GM12874 (cell line): Measurements from ENCODE around the gene TMOD2.

Experiments used
- CTCF ChIP-seq: IDR thresholded peaks from 2 replicates; pipeline ENCODE4 v1.5.1; 2011; ENCODE audit warnings: low read depth, mild to moderate bottlenecking, control low read depth, low read length, moderate library complexity; ENCODE audit not compliant: insufficient read depth

The TMOD2 gene

GRCh38 chr15:51809457-51809856 lies 58.1 kb downstream of the TMOD2 start:
- TF ChIP-seq CTCF = no peak

DNA sequence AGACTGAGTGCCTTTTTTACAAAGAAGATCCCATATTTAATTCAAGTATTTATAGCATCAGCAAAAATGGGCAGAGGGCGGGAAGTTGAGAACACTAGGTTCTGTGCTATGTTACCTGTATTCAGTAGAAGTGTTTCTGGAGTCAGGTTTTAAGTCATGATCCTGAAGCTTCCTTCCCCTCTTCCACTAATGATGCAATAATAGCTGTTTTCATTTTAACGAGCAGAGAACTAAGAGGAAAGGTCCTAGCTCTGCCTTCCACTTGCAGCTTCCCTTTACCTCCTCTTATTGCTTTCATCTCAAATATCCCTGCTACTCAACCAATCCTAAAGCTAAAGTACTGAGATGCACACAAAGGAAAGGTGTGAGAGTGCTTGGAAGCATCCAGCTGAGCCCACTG lies 61.2 kb downstream of the TMOD2 start:
- no peak for TF ChIP-seq CTCF

DNA sequence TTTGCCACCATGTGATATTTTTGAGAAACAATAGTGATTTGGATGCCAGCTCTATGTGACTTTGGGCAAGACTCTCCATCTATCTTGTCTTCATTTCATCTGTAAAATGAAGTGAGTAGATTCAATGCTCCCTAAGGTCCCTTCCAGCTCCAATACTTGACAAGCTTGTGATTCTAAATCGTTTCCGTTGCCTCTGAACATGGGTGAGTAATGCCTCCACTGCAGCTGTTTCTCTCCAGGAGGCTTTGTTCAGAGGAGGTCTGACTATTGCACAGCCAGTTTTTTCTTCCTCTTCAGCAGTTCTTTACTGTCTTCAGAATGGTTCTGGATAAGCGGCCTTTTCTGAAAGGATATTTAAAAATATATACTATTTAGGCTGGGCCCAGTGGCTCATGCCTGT lies 63.2 kb downstream of the TMOD2 start:
- TF ChIP-seq CTCF = no peak

- no peak for TF ChIP-seq CTCF
These were observed 65.2 kb downstream of the TMOD2 start for GRCh38 chr15:51816611-51817010.

DNA sequence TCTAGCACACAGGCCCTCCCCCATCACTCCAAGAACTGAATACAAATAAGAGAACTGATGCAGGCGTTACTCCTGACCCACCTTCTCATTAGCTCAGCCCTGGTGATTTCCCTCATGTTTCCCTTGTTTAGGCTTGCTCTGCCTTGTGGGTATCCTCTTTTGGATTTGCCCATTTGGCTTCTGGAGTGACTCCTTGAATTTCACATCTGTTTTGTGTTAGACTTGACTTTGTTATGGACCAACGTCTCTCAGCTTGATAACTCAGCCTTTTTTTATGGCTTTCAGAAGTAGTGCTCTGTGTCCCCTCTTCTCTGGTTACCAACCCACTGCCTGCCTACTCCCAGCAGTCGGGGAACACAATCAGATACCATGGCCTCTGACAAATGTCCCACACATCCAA lies 66.8 kb downstream of the TMOD2 start:
- TF ChIP-seq CTCF = no peak

- TF ChIP-seq CTCF = no peak
These were observed 74.3 kb downstream of the TMOD2 start for GRCh38 chr15:51825698-51826097.

DNA sequence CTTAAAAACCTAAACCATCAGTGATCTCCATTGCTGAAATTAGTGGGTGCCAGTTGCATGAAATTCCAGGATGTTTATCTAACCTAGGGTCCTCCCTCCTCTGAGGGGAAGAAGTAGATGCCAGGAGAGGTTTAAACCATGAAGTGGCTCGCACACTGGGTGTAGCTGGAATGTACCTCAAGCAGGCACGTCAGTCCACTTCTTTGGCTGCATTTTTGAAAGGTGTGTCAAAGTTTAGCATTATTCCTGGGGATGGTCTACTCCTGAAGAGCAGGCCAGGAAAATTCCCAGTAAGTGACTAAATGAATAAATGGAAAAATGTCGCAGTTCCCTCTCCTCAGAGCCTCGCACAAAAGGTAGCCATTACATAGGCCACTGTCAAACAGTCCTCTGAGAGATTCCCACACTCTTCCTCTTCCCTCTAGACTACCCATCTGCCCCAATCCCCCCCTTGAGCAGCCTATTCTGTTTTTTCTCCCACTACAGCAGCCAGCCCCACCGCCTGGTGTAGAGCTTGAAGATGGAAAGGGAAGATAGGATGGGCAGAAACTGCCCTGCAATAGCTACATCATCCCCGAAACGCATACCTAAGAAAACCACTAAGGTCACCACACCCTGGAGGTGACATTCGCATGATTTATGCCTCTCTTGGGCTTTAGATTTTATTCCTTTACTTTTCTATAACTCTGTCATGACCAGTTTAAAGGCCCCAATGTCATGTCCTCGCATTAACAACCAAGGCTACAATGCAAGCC lies 77.4 kb downstream of the TMOD2 start:
- no peak for TF ChIP-seq CTCF
